IPS-NIHi7 (cell line): ENCODE measurements around the gene SPEG.
"Not testable (repeated sequence)": the region's sequence is repeated elsewhere in the genome, so short reads cannot be mapped to it uniquely, and the experiment has no call there.

Experiments
- DNase-seq: peaks from one replicate; pipeline ENCODE4 v3.0.0; 2012; ENCODE audit warnings: mixed read lengths; ENCODE audit errors: extremely low spot score

Gene SPEG

DNA sequence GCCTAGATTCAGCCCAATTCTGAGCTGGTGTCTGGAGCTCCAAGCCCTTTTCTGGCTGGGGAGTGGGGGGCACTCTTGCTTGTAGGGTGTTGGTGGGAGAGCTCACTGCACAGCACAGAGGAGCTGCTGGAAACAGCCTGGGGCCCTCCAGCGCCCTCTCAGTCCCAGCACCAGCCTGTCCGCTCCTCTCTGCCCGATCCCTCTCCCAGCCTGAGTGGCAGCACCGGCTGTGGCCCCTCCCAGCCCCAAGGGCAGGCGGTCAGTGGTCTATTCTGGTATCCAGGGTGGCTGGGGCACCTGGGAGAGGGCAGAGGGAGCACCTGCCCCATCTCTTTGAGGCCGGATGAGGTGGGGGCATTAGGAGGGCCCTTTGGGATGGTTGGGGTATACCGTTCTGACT, 29.7 kb upstream of the SPEG start:
- peak; percentile 63 for DNase-seq

DNA sequence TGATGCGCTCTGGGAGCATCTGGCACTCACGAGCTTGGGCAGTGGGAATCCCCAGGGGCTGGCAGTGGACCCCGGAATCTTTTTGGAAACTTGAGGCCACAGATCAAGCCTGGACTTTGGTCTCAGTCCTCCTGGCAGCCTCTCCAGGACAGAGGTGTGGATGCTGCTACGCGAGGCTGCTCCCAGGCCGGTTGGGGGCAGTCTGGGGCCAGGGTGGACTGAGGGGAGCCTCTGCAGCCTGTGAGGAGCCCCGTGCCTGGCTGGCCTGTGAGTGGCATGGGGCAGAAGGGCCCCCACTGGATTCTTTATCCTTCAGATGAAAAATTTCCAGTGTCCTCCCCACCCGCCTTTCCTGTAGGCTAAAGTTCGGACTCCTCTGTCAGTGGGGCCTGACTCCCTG, 29.2 kb upstream of the SPEG start:
- peak; percentile 65 for DNase-seq

DNA sequence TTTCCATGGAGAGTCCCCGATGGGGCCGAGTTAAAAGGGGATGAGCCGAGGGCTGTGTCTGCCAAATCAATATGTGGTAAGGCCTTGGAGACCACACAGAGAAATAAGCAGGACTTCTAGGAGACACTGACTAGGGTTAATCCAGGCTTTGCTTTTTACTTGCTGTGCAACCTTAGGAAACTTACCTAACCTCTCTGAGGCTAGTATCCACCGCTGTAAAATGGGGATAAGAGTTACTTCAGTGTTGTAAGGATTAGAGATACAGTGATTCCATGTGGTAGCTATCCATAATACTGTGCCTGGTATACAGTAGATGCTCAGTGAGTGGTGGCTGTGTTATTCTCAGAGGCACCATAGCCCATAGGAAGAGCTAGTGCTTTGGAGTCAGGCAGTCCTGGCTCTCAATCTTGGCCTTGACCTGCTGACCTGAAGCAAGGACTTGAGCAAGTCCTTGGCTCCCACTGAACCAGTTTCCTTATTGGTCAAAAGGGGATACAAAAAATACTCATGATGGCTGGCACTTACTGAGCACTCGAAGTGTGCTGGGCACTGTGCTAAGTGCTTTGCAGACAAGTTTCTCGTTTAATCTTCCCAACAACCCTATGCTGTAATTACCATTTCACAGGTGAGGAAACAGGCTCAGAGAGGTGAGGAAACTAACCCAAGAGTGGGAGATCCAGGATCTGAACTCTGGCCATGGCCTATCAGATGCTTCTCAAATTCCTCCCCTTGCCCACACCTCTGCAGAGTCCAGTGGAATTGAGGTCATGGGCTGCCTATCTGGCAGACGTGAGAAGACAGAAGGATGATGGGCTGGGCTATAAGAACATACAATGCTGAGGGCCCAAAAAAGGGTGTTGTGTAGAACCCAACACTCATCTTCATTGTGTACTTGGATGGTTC, 28.4 kb upstream of the SPEG start:
- no peak for DNase-seq

DNA sequence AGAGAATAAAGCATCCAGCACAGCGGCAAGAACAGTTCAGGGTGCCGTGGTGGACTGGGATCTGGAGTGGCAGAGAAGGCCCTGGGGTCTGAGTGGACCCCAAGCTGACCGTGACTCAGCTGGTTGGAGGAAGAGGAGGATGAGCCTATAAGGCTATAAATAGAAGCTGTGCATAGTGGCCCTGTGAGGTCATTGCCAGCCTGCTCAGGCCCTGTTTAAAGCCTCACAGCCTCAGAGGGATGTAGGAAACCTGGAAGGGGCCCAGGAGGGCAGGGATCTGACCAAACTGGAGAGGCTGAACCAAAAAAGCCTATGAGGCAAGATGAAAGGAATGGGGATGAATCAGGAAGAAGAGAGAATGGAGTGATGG, 27.8 kb upstream of the SPEG start:
- no peak for DNase-seq

DNA sequence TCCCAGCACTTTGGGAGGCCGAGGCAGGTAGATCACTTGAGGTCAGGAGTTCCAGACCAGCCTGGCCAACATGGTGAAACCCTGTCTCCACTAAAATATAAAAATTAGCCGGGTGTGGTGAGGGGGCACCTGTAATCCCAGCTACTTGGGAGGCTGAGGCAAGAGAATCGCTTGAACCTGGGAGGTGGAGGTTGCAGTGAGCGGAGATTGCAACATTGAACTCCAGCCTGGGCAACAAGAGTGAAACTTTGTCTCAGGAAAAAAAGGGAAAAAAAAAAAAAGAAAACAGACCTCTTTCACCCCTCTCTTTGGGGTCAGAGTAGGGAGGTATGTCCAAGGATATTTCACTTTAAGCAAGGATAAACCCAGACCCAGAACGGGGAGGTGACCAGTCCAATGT, 27.3 kb upstream of the SPEG start:
- DNase-seq = not testable (repeated sequence)

DNA sequence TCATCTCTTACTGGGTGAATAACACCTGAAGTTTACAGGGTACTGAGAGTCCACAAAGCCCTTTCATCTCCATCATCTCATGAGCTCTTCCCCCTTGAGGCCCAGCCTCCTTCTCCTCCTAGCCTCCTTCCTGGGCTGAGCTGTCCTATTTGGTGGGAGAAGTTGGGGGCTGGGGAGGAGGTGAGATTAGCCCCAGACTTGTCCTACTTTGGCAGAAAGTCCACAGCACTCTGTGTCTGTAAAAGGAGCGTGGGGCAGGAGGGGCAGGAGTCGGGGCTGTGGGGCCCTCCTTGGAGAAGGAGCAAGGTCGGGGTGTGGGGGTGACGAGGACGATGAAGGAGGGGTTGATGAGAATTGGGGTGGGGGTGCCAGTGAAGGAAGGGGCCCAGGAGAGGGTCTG, 26.4 kb upstream of the SPEG start:
- no peak for DNase-seq

DNA sequence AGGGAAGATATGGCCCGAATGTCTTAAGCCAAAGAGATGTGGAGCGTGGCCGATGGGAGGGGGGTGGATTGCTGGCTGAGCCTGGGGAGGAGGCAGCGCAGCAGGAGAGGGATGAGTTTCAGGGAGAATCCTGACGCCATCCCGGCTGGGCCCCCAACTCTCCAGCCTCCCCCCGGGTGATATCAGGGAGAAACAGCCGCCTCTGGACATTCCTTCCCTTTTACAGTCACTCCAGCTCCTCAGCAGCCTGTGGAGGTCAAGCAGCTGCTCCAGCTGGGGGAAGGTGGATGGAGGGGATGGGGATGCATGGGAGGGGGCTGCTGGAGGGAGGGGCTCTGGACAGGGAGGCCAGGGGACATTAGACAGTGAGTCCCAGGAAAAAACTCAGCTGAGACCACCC, 26.0 kb upstream of the SPEG start:
- DNase-seq = no peak

DNA sequence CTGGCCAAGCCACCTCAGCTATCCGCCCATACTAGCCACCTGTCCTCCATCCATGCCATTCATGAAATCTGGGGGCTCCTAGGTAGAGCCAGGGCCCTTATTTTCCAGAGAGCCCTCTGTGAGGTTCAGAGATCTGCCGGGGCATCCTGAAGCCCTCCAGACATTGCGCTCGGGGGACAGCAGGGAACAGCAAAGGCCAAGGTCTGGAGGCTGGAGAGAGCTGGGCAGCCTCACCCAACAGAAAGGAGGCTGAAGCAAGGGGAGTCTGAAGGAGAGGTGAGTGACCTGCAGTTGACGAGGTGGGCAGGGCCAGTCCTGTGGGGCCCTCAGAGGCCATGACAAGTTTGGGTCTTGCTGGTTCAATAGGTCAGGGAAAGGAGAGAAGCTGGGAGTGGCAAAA, 25.0 kb upstream of the SPEG start:
- no peak for DNase-seq

DNA sequence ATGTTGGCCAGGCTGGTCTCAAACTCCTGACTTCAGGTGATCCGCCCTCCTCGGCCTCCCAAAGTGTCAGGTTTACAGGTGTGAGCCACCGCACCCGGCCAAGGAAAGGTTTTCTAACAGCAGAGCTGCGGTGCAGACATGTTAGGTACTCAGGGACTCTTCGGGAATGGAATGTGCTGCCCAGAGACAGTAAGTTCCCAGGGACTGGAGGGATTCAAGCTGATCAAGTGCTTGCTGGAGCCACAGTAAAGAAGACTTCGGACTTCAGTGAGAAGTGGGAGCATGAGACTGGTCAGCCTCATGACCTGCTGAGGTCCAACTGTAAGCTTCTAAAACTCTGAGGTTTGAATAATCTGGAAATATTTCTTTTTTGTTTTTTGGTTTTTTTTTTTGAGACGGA, 24.3 kb upstream of the SPEG start:
- no peak for DNase-seq

DNA sequence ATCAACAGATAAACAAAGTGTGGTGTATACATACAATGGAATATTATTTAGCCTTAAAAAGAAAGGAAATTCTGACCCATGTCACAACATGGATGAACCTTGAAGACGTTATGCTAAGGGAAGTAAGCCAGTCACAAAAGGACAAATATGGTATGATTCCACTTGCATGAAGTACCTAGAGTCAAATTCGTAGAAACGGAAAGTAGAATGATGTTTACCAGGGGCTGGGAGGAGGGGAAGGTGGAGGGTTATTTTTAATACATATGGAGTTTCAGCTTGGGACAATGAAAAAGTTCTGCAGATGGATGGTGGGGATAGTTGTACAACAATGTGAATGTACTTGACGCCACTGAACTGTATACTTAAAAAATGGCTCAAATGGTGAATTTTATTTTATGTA, 19.8 kb upstream of the SPEG start:
- no peak for DNase-seq

DNA sequence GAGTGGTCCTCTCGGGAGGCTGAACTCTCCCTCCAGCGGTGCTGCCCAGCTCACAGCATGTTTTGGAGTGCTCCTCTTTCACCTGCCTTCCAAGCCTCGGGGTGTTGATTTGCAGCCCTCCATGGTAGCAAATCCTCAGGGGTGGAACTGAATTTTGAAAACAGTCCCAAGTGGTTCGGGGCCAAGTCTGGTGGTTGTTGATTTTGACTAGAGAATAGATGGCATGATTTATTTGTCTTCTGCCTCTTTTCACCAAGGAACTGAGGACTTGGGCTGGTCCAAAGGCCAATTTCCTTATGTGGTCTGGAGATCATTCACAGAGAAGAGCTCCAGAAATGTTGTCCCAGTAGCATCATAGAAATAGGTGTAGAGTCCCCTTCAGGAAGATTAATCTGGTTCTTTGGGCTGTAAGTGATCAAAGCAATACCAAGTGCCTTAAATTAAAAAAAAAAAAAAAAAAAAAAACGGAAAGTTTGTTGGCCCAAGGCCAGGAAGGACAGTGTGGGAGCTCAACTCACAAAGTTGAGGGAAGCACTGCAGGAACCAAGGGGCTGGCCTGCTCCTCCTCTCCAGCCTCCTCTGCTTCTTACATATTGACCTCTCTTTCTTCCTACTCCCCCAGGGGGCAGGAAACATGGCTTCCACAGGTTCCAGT, 18.9 kb upstream of the SPEG start:
- no peak for DNase-seq

DNA sequence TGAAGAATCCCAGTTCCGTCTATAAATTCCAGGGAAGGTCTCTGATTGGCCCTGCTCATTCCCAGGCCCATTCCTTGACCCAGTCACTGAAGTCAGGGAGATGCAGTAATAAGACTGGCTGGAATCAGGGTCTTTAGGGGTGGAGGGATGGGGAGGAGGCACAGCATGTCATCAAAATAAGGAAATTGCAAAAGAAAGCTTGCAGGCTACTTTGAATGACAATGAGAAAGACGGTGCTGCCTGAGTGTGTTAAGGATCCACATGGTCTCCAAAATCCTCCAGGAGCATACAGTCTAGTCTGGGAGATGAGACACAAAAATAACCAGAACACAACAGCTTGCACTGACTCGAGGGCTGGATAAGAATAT, 18.4 kb upstream of the SPEG start:
- DNase-seq = peak; percentile 43

DNA sequence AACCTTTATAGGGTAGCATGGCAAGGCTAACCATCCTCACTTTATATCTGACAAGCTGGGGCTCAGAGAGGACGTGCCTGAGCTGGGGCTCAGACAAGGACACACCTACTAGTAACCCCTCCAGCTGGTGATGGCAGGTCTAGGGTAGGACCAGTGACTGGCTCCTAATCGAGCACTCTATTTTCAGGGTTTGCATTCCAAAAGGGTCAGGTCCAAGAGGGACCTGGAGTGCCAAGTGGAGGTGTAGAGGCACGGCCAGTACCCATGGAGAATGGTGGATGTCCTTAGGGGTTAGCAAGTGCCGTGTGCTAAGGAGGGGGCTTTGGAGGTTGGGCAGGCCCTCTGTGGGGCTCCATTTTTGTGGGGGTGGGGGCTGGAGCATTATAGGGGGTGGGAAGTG, 17.7 kb upstream of the SPEG start:
- DNase-seq = no peak

DNA sequence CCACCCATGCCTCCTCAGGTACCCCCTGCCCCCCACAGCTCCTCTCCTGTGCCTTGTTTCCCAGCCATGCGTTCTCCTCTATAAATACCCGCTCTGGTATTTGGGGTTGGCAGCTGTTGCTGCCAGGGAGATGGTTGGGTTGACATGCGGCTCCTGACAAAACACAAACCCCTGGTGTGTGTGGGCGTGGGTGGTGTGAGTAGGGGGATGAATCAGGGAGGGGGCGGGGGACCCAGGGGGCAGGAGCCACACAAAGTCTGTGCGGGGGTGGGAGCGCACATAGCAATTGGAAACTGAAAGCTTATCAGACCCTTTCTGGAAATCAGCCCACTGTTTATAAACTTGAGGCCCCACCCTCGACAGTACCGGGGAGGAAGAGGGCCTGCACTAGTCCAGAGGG, 17.3 kb upstream of the SPEG start:
- DNase-seq = no peak

DNA sequence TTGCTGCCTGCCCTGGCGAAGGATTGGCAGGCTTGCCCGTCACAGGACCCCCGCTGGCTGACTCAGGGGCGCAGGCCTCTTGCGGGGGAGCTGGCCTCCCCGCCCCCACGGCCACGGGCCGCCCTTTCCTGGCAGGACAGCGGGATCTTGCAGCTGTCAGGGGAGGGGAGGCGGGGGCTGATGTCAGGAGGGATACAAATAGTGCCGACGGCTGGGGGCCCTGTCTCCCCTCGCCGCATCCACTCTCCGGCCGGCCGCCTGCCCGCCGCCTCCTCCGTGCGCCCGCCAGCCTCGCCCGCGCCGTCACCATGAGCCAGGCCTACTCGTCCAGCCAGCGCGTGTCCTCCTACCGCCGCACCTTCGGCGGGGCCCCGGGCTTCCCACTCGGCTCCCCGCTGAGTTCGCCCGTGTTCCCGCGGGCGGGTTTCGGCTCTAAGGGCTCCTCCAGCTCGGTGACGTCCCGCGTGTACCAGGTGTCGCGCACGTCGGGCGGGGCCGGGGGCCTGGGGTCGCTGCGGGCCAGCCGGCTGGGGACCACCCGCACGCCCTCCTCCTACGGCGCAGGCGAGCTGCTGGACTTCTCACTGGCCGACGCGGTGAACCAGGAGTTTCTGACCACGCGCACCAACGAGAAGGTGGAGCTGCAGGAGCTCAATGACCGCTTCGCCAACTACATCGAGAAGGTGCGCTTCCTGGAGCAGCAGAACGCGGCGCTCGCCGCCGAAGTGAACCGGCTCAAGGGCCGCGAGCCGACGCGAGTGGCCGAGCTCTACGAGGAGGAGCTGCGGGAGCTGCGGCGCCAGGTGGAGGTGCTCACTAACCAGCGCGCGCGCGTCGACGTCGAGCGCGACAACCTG, 16.3 kb upstream of the SPEG start, which contains the start of gene DES:
Gene DES, plus strand, starts transcription at position 223 of the 857 bp plus-strand sequence. Its CDS starts 86 bp downstream, at position 309.
- DNase-seq = no peak

DNA sequence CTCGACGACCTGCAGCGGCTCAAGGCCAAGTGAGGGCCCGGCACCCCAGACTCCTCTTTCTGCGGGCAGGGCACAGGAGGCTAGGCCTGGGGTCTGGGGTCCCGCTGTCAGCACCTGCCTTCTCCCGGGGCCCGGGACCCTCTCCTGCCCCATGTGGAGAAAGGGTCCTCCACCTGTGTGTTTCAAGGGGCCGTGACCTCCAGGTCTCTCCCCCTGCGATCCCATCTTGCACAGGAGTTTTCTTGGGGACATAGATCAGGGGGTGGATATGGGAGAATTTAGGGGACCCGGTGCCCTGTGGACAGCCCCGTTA, 15.7 kb upstream of the SPEG start:
- no peak for DNase-seq

DNA sequence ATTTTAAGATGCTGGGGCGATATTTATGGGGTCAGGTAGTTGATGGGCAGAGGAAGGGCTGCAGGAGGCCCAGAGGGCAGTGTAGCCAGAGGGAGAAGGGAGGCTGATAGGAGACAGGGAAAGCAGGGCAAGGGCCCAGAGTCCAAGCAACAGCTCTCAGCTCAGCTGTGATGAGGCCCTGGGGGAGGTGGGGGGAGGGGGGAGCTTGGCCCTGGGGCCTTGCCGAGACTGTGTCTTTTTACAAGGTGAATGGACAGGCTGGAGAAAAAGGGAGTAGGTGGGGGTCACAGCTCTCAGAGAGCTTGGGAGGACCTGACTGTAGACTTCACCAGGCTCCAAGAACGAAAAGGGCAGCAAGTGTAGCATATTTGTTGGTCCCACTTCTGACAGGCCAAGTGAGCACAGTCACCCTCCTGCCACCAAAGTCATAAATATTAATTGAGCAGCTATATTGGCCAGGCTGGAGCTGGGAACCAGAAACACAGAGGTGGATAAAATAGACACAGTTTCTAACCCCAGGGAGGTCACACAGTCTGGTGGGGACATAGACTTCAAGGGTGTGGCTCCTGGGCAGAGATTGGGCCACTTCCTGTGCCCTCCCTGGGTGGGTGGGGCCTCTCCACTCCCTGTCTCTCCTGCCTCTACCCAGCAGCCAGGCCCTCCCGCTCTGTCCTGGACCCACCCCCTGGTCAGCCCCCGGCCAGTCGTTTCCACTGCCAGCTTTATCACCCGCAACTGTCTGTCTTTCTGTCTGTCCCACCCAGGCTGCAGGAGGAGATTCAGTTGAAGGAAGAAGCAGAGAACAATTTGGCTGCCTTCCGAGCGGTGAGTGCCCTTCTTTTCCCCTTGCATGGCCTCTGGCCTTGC, 15.1 kb upstream of the SPEG start:
- DNase-seq = no peak

DNA sequence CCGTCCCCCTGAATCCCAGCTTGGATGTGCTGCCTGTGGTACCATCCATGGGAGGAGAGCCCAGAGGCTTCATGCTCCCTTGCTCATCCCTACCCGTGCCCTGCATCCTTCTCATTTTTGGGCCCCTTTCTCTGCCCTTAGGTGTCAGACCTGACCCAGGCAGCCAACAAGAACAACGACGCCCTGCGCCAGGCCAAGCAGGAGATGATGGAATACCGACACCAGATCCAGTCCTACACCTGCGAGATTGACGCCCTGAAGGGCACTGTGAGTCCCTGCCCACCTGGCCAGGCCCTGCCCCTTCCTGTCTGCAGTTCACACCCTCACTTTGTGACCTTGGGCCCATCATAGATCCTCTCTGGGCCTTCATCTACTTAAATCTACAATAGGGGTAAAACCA, 14.0 kb upstream of the SPEG start:
- DNase-seq = no peak

DNA sequence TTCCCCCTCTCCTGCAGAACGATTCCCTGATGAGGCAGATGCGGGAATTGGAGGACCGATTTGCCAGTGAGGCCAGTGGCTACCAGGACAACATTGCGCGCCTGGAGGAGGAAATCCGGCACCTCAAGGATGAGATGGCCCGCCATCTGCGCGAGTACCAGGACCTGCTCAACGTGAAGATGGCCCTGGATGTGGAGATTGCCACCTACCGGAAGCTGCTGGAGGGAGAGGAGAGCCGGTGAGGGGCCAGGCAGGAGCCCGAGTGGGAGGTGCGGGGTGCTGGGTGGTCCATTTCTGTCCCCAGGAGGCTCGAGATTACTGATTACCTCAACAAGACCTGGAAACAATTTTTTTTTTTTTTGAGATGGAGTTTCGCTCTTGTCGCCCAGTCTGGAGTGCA, 13.3 kb upstream of the SPEG start:
- DNase-seq = no peak

DNA sequence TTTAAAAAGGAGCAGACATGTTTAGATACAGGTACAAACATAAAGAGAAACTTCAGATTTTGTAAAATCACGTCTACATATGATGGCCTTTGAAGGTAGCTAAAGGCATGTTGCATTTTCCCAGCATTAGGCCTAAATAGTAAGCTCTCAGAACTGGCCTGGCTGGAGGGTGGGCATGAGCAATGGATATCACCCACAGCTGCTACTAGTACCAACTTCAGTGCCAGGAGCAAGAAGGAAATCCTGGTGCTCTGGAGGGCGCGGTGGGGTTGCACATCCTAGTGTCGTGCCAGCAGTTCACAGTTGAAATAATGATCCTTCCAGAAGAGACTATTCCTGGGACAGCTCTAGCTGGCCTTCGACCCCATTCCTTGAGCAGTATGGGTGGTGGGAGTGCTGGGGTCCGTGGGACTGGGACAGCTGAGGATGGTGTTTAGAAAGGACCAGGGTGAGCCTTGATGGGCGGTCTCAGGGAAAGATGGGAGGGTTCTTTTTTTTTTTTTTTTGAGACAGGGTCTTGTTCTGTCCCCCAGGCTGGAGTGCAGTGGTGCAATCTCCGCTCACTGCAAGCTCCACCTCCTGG, 11.6 kb upstream of the SPEG start:
- DNase-seq = no peak

DNA sequence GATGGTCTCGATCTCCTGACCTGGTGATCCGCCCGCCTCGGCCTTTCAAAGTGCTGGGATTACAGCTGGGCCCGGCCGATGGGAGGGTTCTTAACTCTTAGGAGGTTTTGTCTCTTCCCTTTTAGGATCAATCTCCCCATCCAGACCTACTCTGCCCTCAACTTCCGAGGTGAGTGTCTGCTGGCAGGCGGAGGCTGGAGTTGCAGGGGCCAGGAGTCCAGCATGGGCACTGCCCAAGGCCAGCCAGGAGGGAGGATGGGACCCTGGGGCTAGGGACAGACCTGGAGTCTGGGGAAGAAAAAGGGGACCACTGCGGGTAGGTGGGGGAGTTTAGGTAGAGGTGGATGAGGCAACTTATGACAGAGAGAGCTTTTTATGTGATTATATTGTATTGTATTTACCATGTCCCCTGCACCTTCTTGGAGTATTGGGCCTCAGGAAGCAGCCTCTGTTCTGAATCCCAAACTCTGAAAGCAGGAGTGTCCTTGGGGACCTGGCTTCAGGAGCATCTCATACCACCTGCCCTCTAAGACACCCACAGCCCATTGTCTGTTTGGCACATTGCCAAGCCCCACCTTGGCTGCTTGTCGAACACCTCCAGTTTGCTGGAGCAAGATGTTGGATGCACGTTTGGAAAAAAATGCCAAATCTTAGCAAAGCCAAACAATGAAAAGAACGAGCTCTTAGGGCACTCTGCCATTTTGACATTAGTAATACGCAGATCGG, 10.8 kb upstream of the SPEG start:
- no peak for DNase-seq
